GM23338 (cell line): ENCODE data around the gene KLHDC9.

Source experiments
- CTCF ChIP-seq, 2 experiments: fragments of 200-600 bp in 1 of 2; sonication (generic) in 1 of 2; conservative IDR thresholded peaks; 2 replicates each; pipeline versions ENCODE4 v1.5.1 to v1.6.1; 2016 to 2017; ENCODE audit warnings: antibody characterized with exemption in 2 of 2, low read depth in 2 of 2, mild to moderate bottlenecking in 2 of 2, moderate library complexity in 1 of 2
- POLR2AphosphoS5 ChIP-seq: IDR thresholded peaks from 2 replicates; pipeline ENCODE4 v1.6.1; 2016; ENCODE audit warnings: antibody characterized with exemption, low read depth

GRCh38 chr1:161127649-161128048, 29.5 kb downstream of the KLHDC9 start:
- TF ChIP-seq POLR2AphosphoS5 (no peak), CTCF (conservative IDR thresholded peaks at IDR 0.05; ENCODE audit: low read depth in 2 of 2) (no peak)
